ENCODE data around the gene TAS2R60.

DNA sequence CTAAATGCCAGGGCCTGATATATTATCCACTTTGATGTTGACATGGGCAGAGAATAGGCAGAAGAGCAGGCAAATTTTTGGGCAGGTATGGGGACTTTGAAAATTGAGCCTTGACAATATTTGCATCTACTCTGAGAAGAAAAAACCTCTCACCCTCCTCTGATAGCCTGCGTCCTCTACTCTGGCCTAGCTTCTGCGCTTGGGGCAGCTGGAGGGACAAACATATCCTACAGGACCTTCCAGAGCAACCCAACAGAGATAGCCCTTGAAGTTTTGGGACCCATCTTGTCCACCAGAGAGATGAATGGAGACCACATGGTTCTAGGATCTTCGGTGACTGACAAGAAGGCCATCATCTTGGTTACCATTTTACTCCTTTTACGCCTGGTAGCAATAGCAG, at the start of gene TAS2R60:
- TF ChIP-seq, protein P1, sequence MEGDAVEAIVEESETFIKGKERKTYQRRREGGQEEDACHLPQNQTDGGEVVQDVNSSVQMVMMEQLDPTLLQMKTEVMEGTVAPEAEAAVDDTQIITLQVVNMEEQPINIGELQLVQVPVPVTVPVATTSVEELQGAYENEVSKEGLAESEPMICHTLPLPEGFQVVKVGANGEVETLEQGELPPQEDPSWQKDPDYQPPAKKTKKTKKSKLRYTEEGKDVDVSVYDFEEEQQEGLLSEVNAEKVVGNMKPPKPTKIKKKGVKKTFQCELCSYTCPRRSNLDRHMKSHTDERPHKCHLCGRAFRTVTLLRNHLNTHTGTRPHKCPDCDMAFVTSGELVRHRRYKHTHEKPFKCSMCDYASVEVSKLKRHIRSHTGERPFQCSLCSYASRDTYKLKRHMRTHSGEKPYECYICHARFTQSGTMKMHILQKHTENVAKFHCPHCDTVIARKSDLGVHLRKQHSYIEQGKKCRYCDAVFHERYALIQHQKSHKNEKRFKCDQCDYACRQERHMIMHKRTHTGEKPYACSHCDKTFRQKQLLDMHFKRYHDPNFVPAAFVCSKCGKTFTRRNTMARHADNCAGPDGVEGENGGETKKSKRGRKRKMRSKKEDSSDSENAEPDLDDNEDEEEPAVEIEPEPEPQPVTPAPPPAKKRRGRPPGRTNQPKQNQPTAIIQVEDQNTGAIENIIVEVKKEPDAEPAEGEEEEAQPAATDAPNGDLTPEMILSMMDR (IDR thresholded peaks at IDR 0.05; ENCODE audit: low read depth, low read length), result no peak
- no peak for TF ChIP-seq MYC (IDR thresholded peaks at IDR 0.05; ENCODE audit: low read depth, low read length)
